Caco-2 (cell line): ENCODE results near the gene EFCAB9. TPM values are rescaled to one million over a fixed set of nuclear protein-coding genes. Genes with fewer than 3 reads are reported as not detected.

Source experiments
- BruUV-seq: library from RNA; stranded (reverse); fragments of 400-500 nt; replicated peaks from 2 replicates; lab custom pipeline; 2021; lab: Mats Ljungman, UMichigan
- CTCF ChIA-PET: fragments of 300-600 bp; sonication (Branson Sonifier 250); formaldehyde crosslinking; loops from one replicate; lab custom pipeline; 2022; ENCODE audit warnings: antibody characterized with exemption; lab: Charles Lee
- POLR2A ChIA-PET: fragments of 300-600 bp; sonication (Branson Sonifier 250); formaldehyde crosslinking; loops from one replicate; lab custom pipeline; 2022; ENCODE audit warnings: antibody characterized with exemption; lab: Charles Lee
- DNase-seq, 2 experiments: peaks; one replicate each; pipeline versions ENCODE4 v3.0.0 to v3.0.0-alpha.2; 2020 to 2022
- H3K27me3 ChIP-seq: replicated peaks from 2 replicates; pipeline ENCODE4 v1.6.0; 2011; ENCODE audit warnings: low read length; ENCODE audit not compliant: control insufficient read depth, insufficient read depth
- H3K36me3 ChIP-seq: 2 replicates; pipeline ENCODE4 v1.5.1; 2011; ENCODE audit warnings: low read length; ENCODE audit not compliant: control insufficient read depth, insufficient read depth
- H3K4me1 ChIP-seq: fragments of 250-450 bp; sonication (Bioruptor Pico); 2 replicates; pipeline ENCODE4 v1.5.1; 2020; ENCODE audit warnings: mild to moderate bottlenecking
- H3K4me3 ChIP-seq: 2 replicates; pipeline ENCODE4 v1.5.1; 2011; ENCODE audit warnings: low read depth, mild to moderate bottlenecking, control low read depth, low read length
- H3K9me3 ChIP-seq: fragments of 250-450 bp; sonication (Bioruptor Pico); 2 replicates; pipeline ENCODE4 v1.5.1; 2020; ENCODE audit warnings: mild to moderate bottlenecking, moderate library complexity
- H3K27ac Mint-ChIP-seq: one replicate; pipeline ENCODE4 v1.8.0; 2022; ENCODE audit warnings: mixed read lengths; ENCODE audit not compliant: unreplicated experiment
- H3K27me3 Mint-ChIP-seq: one replicate; pipeline ENCODE4 v1.8.0; 2022; ENCODE audit warnings: mixed read lengths; ENCODE audit not compliant: insufficient read depth, unreplicated experiment
- H3K36me3 Mint-ChIP-seq: one replicate; pipeline ENCODE4 v1.8.0; 2022; ENCODE audit warnings: mild to moderate bottlenecking, mixed read lengths; ENCODE audit not compliant: insufficient read depth, unreplicated experiment
- H3K4me1 Mint-ChIP-seq: one replicate; pipeline ENCODE4 v1.8.0; 2022; ENCODE audit warnings: low read depth, mixed read lengths; ENCODE audit not compliant: unreplicated experiment
- H3K4me3 Mint-ChIP-seq: one replicate; pipeline ENCODE4 v1.8.0; 2022; ENCODE audit warnings: mild to moderate bottlenecking, moderate library complexity, mixed read lengths; ENCODE audit not compliant: unreplicated experiment
- H3K9me3 Mint-ChIP-seq: one replicate; pipeline ENCODE4 v1.8.0; 2022; ENCODE audit warnings: mixed read lengths; ENCODE audit not compliant: unreplicated experiment
- intact Hi-C: fragments of 100-400 bp; cut with micrococcal nuclease; formaldehyde crosslinking; loops from one replicate; pipeline ENCODE4 v1.10.0; 2022; ENCODE audit not compliant: unreplicated experiment
- total RNA-seq: library from RNA; stranded (reverse); gene quantifications from 2 replicates; pipeline ENCODE4 v1.2.3, GENCODE V29; 2022
- TF ChIP-seq, protein P1 (sequence below), 2 experiments: fragments of 200-600 bp in 1 of 2; IDR thresholded peaks; 1 replicate in 1 of 2; 2 replicates in 1 of 2; pipeline versions ENCODE4 v1.5.1 to v1.8.0; 2011 to 2022; ENCODE audit warnings: antibody characterized with exemption in 1 of 2, control low read depth in 1 of 2, inconsistent platforms in 1 of 2, low read depth in 1 of 2, low read length in 1 of 2, mild to moderate bottlenecking in 1 of 2, moderate library complexity in 1 of 2; ENCODE audit not compliant: insufficient read depth in 1 of 2, severe bottlenecking in 1 of 2, unreplicated experiment in 1 of 2

The EFCAB9 gene
- total RNA-seq, 1 experiment from 2014 or later = not detected

DNA sequence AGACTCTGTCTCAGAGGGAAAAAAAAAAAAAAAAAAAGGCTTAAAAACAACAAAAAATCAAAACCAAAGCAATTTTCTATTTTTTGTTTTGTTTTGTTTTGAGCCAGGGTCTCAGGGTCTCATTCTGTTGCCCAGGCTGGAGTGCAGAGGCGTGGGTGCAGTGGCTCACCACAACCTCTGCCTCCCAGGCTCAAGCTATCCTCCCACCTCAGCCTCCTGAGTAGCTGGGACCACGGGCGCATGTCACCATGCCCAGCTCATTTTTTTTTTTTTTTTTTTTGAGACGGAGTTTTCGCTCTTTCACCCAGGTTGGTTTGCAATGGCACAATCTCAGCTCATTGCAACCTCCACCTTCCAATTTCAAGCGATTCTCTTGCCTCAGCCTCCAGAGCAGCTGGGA, 11.7 kb upstream of the EFCAB9 start:
- no peaks in the 10 kb centered on the region for H3K36me3 ChIP-seq
- no peak overlapping the region for H3K4me3 ChIP-seq
- no peaks in the 10 kb centered on the region for H3K9me3 Mint-ChIP-seq
- no peak for DNase-seq
- H3K27me3 Mint-ChIP-seq = no peaks in the 10 kb centered on the region
- no peak overlapping the region for H3K27ac Mint-ChIP-seq
- no peaks in the 10 kb centered on the region for H3K27me3 ChIP-seq
- intact Hi-C loops = no loop called here
- H3K36me3 Mint-ChIP-seq = peaks cover 6% of the 10 kb centered on the region
- no TSS peak for BruUV-seq
- no peak overlapping the region for H3K4me3 Mint-ChIP-seq
- no peaks in the 10 kb centered on the region for H3K4me1 Mint-ChIP-seq
- peaks cover 7% of the 10 kb centered on the region; the same call in 1 of the 2 replicates for H3K9me3 ChIP-seq
- ChIA-PET POLR2A (no interaction called here), CTCF (no interaction called here)
- TF ChIP-seq, protein P1, sequence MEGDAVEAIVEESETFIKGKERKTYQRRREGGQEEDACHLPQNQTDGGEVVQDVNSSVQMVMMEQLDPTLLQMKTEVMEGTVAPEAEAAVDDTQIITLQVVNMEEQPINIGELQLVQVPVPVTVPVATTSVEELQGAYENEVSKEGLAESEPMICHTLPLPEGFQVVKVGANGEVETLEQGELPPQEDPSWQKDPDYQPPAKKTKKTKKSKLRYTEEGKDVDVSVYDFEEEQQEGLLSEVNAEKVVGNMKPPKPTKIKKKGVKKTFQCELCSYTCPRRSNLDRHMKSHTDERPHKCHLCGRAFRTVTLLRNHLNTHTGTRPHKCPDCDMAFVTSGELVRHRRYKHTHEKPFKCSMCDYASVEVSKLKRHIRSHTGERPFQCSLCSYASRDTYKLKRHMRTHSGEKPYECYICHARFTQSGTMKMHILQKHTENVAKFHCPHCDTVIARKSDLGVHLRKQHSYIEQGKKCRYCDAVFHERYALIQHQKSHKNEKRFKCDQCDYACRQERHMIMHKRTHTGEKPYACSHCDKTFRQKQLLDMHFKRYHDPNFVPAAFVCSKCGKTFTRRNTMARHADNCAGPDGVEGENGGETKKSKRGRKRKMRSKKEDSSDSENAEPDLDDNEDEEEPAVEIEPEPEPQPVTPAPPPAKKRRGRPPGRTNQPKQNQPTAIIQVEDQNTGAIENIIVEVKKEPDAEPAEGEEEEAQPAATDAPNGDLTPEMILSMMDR (IDR thresholded peaks at IDR 0.05; ENCODE audit: insufficient read depth in 1 of 2, low read depth in 1 of 2, low read length in 1 of 2, severe bottlenecking in 1 of 2, unreplicated experiment in 1 of 2) = no peak
- H3K4me1 ChIP-seq = peaks cover 8% of the 10 kb centered on the region; the same call in 1 of the 2 replicates

DNA sequence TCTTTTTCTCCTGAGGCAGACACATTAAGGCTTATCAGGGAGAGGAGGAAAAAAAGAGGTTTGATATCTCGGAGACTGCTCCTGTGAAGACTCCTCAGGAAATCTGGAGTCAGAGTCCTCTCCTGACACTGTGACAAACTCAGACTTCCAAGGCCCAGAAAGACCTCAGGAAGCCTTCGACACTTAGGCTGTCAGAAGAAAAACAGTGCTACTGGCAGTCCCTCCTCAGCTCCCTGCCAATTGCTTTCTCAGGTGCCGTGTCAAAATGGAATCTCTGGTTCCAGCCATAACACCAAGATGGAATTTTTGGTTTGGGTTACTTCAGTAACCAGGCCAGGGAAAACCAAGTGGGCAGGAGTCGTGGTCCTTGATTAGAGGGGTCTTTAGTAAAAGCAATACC, 10.1 kb upstream of the EFCAB9 start:
- Mint-ChIP-seq H3K27ac (no peak overlapping the region), H3K27me3 (no peaks in the 10 kb centered on the region), H3K4me1 (no peaks in the 10 kb centered on the region), H3K9me3 (no peaks in the 10 kb centered on the region), H3K4me3 (no peak overlapping the region), H3K36me3 (peaks cover 17% of the 10 kb centered on the region)
- CTCF ChIA-PET = interaction anchor here (0.6 kb wide), 1 partner anchor 64 kb away, joined by 4 read pairs; no protein-coding TSS in a partner anchor
- Histone ChIP-seq H3K36me3 (no peaks in the 10 kb centered on the region), H3K4me1 (peaks cover 8% of the 10 kb centered on the region; the same call in 1 of the 2 replicates), H3K9me3 (peaks cover 7% of the 10 kb centered on the region; the same call in 1 of the 2 replicates), H3K4me3 (no peak overlapping the region), H3K27me3 (no peaks in the 10 kb centered on the region)
- TF ChIP-seq, protein P1 (IDR thresholded peaks at IDR 0.05; ENCODE audit: insufficient read depth in 1 of 2, low read depth in 1 of 2, low read length in 1 of 2, severe bottlenecking in 1 of 2, unreplicated experiment in 1 of 2) = no peak
- DNase-seq = no peak
- POLR2A ChIA-PET = interaction anchor here (0.5 kb wide), 1 partner anchor 99 kb away, joined by 3 read pairs; no protein-coding TSS in a partner anchor
- intact Hi-C loops = no loop called here
- BruUV-seq = no TSS peak

DNA sequence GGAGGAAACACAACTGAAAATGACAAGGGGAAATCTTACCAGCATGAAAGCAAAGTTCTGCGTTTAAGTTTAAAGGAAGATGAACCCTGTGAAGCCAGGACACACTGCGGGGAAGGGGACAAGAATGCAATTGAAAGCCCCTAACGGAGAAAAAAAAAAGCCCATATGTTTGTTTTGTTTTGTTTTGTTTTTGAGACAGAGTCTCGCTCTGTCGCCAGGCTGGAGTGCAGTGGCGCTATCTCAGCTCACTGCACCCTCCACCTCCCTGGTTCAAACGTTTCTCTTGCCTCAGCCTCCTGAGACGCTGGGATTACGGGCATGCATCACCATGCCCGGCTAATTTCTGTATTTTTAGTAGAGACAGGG, 8.9 kb upstream of the EFCAB9 start:
- H3K36me3 Mint-ChIP-seq = peaks cover 17% of the 10 kb centered on the region
- ChIA-PET POLR2A (no interaction called here), CTCF (no interaction called here)
- no peak for DNase-seq
- no TSS peak for BruUV-seq
- TF ChIP-seq, protein P1 (IDR thresholded peaks at IDR 0.05; ENCODE audit: insufficient read depth in 1 of 2, low read depth in 1 of 2, low read length in 1 of 2, severe bottlenecking in 1 of 2, unreplicated experiment in 1 of 2) = no peak
- H3K27ac Mint-ChIP-seq = no peak overlapping the region
- peaks cover 3% of the 10 kb centered on the region for H3K27me3 Mint-ChIP-seq
- H3K9me3 Mint-ChIP-seq = no peaks in the 10 kb centered on the region
- H3K27me3 ChIP-seq = no peaks in the 10 kb centered on the region
- H3K9me3 ChIP-seq = peaks cover 7% of the 10 kb centered on the region; the same call in 1 of the 2 replicates
- intact Hi-C loops = loop anchor here (5.0 kb wide), 2 partner anchors 43 to 273 kb away; no protein-coding TSS in a partner anchor
- peaks cover 8% of the 10 kb centered on the region; the same call in 1 of the 2 replicates for H3K4me1 ChIP-seq
- H3K4me3 Mint-ChIP-seq = no peak overlapping the region
- H3K4me3 ChIP-seq = no peak overlapping the region
- no peaks in the 10 kb centered on the region for H3K4me1 Mint-ChIP-seq
- H3K36me3 ChIP-seq = no peaks in the 10 kb centered on the region
